IMR-90 (cell line): ENCODE results near the gene NPAS2.

Experiments used
- BHLHE40 ChIP-seq: fragments of 150-350 bp; IDR thresholded peaks from 2 replicates; pipeline ENCODE4 v1.6.1; 2016; ENCODE audit warnings: mild to moderate bottlenecking, low read depth, low read length
- CEBPB ChIP-seq: IDR thresholded peaks from 2 replicates; pipeline ENCODE4 v1.6.1; 2012; ENCODE audit warnings: low read depth, low read length, improper control_type of control experiment
- CTCF ChIP-seq: conservative IDR thresholded peaks from 2 replicates; pipeline ENCODE4 v1.5.1; 2012; ENCODE audit warnings: mild to moderate bottlenecking, low read depth, low read length, improper control_type of control experiment
- FOS ChIP-seq: fragments of 150-350 bp; IDR thresholded peaks from 2 replicates; pipeline ENCODE4 v1.6.1; 2016; ENCODE audit warnings: low read depth, low read length
- MAFK ChIP-seq: IDR thresholded peaks from 2 replicates; pipeline ENCODE4 v1.6.1; 2012; ENCODE audit warnings: low read depth, low read length, improper control_type of control experiment
- MAZ ChIP-seq: IDR thresholded peaks from 2 replicates; pipeline ENCODE4 v1.6.1; 2012; ENCODE audit warnings: low read depth, mild to moderate bottlenecking, low read length, improper control_type of control experiment, moderate library complexity, borderline replicate concordance
- MXI1 ChIP-seq: IDR thresholded peaks from 2 replicates; pipeline ENCODE4 v1.6.1; 2012; ENCODE audit warnings: low read depth, mild to moderate bottlenecking, low read length, moderate library complexity, borderline replicate concordance
- NFE2L2 ChIP-seq: fragments of 150-350 bp; IDR thresholded peaks from 2 replicates; pipeline ENCODE4 v1.6.1; 2016; ENCODE audit warnings: low read depth, mild to moderate bottlenecking, low read length
- POLR2A ChIP-seq: IDR thresholded peaks from 2 replicates; pipeline ENCODE4 v1.6.1; 2012; ENCODE audit warnings: mild to moderate bottlenecking, low read depth, low read length
- RAD21 ChIP-seq: IDR thresholded peaks from 2 replicates; pipeline ENCODE4 v1.6.1; 2012; ENCODE audit warnings: low read length, improper control_type of control experiment
- RCOR1 ChIP-seq: IDR thresholded peaks from 2 replicates; pipeline ENCODE4 v1.6.1; 2012; ENCODE audit warnings: mild to moderate bottlenecking, low read length, improper control_type of control experiment; ENCODE audit not compliant: insufficient replicate concordance
- RFX5 ChIP-seq: IDR thresholded peaks from 2 replicates; pipeline ENCODE4 v1.8.0; 2012; ENCODE audit warnings: low read depth, mild to moderate bottlenecking, low read length, moderate library complexity
- SMC3 ChIP-seq: fragments of 150-350 bp; IDR thresholded peaks from 2 replicates; pipeline ENCODE4 v1.6.1; 2016; ENCODE audit warnings: low read depth, mild to moderate bottlenecking, antibody characterized with exemption, low read length, moderate library complexity
- TF ChIP-seq, protein P1 (sequence below): fragments of 150-350 bp; IDR thresholded peaks from 2 replicates; pipeline ENCODE4 v1.6.1; 2017; ENCODE audit warnings: mild to moderate bottlenecking, antibody characterized with exemption, low read length, low read depth

GRCh38 chr2:100831831-100832230 lies 11.9 kb downstream of the NPAS2 start:
- TF ChIP-seq CTCF (no peak), RFX5 (no peak), POLR2A (no peak), MAZ (no peak), RCOR1 (no peak), MAFK (no peak), RAD21 (no peak), CEBPB (no peak), SMC3 (no peak), NFE2L2 (no peak), FOS (no peak), BHLHE40 (no peak), MXI1 (no peak)
- TF ChIP-seq, protein P1, sequence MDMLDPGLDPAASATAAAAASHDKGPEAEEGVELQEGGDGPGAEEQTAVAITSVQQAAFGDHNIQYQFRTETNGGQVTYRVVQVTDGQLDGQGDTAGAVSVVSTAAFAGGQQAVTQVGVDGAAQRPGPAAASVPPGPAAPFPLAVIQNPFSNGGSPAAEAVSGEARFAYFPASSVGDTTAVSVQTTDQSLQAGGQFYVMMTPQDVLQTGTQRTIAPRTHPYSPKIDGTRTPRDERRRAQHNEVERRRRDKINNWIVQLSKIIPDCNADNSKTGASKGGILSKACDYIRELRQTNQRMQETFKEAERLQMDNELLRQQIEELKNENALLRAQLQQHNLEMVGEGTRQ: no peak
